ENCODE measurements around the gene ZSCAN12.
A peak's percentile ranks its signal among the peaks of the same experiment; 100 is the strongest.
"Not testable (repeated sequence)": the region's sequence is repeated elsewhere in the genome, so short reads cannot be mapped to it uniquely, and the experiment has no call there.

The ZSCAN12 gene

DNA sequence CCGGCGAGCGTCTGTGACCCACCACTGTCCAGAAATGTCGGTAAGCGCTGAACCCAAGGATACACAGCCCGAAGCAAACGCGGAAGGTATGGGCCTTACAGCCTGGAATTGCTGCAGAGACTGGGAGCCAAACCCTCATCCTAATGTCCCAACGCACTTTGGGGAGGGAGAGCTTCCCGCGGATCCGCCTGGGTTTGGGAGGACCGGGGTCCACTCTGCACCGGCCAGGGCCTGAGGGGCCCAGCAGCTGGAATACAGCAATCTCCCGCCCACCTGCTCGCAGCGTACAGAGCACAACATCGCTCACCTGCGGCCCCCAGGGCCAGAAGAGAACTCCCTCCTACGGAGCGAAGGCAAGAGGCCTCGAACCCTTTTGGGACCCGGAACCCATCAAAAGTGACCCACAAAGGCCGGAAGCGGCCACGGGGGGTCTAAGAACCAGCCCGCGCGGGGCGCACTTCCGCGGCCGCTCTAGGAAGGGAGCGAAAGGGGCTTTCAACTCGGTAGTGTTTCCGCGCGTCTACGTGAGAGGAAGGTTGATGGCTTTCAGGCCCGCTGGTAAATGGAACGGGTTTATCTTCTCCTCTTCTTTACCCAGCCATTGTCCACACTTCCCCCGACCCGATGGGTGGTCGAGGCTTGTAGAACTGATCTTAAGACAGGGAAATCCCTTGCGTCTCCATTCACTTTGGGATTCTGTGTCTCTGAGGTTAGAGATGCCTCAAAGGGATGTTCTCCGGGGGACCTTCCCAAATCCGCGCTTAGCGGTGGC, at the start of gene ZSCAN12:
Gene ZSCAN12 (minus strand): TSS at position 398 of the 772 bp plus-strand sequence. CDS start 1,342 bp downstream, outside the sequence.
- peak; percentile 23 to 92 (median 70) for DNase-seq

DNA sequence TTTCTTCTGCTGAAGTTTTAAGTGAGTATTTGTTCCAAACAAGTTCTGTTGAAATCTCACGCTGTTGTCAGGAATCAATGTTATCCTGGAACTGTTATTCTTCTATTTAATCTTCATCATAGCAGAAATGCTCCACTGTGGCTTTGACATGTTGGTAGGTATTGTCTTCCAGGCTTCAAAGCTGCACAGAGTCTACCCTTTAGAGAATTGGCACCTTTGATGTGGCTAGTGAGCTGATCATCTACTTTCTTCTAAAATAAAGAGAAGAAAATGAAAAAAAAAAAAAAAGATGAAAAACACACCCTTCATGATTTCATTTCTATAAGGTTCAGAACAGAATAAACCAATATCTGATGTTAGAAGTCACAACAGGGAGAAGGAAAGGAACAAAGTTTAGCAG, 49.5 kb upstream of the ZSCAN12 start:
- no peak for DNase-seq

DNA sequence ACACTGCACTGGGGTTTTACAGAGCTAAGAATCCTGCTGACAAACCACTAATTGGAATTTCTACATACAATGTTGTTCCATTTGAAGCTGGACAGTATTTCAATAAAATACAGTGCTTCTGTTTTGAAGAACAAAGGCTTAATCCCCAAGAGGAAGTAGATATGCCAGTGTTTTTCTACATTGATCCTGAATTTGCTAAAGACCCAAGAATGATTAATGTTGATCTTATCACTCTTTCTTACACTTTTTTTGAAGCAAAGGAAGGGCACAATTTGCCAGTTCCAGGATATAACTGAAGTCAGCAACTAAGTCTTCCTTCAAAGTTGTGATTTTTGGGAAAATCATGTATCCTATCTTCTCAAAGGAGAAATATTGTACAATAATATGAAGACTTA, 48.0 kb upstream of the ZSCAN12 start:
- DNase-seq: not testable (repeated sequence)

DNA sequence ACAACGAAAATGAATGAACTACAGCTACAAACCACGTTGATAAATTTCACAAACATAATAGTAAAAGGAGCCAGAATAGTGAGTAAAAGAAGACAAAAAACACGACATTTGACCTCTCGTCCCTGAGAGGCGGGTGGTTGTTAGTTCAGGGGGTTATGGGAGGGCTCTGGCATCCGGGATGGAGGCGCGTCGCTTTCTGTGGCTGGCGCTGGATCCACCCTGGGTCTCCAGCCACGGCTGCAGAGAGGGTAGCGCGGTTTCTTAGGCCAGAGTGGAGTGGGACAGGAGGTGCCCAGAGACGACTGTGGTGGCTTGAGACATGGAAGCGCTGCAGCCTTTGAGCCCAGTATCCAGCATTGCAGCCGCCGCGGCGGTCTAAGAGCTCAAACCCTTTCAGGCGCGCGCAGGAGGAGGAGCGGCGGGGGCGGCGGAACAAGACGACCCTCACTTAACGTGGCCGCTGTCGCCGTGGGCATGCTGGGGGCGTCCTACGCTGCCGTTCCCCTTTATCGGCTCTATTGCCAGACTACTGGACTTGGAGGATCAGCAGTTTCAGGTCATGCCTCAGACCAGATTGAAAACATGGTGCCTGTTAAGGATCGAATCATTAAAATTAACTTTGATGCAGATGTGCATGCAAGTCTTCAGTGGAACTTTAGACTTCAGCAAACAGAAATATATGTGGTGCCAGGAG, 47.4 kb upstream of the ZSCAN12 start:
- peak in 8 of 51 donors; percentile 0 to 14 (median 6) for DNase-seq

DNA sequence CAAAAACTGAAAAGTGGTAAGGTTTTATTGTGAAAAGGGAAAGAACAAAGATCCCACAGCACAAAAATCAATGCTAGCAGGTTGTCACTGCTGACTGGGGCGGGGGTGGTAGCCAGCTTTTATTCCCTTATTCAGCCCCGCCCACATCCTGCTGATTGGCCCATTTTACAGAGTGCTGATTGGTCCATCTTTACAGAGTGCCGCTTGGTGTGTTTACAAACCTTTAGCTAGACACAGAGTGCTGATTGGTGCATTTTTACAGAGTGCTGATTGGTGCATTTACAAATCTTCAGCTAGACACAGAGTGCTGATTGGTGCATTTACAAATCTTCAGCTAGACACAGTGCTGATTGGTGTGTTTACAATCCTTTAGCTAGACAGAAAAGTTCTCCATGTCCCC, 45.2 kb upstream of the ZSCAN12 start:
- not testable (repeated sequence) for DNase-seq

DNA sequence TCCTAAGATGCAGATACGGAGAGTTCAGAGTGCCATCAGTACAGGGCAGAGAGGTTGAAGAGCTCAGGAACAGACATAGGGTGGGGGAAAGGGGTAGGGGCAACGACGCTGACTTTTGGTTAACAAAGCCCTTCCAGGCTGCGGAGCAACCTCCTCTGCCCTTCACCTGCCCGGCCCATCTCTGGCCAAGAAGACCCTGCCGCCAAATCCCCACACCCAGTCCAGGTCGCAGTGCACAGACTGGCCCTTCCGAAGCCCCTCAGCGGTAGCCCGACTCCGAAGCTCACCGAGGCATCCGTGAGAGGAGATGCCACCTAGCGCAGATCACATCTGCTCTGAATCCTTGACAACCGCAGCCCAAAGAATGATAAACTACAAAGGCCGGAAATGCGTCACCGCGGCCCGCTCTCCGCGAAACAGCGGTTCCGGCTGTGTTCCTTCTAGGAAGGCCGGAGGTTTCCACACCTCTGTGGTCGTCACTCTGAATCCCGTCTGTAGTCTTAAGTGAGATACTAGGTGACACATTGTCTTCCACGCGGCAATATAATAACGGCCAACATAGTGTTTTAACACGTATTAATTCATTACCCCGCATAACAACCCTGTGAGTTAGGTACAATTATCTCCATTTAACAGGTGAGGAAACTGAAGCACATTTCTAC, 43.7 kb upstream of the ZSCAN12 start, which contains the start of gene ZSCAN23:
Gene ZSCAN23 (minus strand): TSS at position 380 of the 662 bp plus-strand sequence. CDS start 7,225 bp downstream, outside the sequence.
- DNase-seq: peak in 46 of 51 donors; percentile 3 to 84 (median 43)

- DNase-seq: no peak
These were observed 43.0 kb upstream of the ZSCAN12 start for GRCh38 chr6:28442586-28442985.

- DNase-seq: no peak
These were observed 36.9 kb upstream of the ZSCAN12 start for GRCh38 chr6:28436404-28436803.

GRCh38 chr6:28433119-28433518, 33.6 kb upstream of the ZSCAN12 start:
- DNase-seq: no peak

- no peak for DNase-seq
These were observed 30.2 kb upstream of the ZSCAN12 start for GRCh38 chr6:28429781-28430180.

DNA sequence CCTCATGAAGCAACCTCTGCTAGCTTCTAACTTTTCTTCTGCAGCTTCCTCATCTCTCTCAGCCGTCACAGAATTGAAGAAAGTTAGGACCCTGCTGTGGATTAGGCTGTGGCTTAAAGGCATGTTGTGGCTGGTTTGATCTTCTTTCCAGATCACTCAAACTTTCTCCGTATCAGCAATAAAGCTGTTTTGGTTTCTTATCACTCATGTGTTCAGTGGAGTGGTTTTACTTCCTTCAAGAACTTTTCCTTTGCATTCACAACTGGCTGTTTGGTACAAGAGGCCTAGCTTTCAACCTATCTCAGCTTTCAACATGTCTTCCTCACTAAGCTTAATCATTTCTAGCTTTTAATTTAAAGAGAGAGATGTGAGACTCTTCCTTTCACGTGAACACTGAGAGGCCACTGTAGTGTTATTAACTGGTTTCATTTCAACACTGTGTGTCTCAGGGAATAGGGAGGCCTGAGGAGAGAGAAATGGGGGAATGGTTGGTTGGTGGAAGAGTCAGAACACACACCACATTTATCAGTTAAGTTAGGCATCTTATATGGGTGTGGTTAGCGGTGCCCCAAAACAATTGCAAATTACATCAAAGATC, 26.5 kb upstream of the ZSCAN12 start:
- DNase-seq: no peak

DNA sequence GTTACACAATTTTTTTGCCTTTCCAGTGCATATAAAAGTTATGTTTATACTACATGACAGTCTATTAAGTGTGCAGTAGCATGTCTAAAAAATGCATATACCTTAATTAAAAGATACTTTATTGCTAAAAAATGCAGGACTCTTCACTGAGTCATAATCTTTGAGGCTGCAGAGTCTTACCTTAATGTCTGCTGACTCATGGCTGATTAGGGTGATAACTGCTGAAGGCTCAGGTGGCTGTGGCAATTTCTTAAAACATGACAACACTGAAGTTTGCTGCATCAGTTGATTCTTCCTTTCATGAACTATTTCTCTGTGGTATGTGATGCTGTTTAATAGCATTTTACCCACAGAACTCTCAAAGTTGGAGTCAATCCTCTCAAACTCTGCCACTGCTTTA, 24.6 kb upstream of the ZSCAN12 start:
- DNase-seq: no peak

DNA sequence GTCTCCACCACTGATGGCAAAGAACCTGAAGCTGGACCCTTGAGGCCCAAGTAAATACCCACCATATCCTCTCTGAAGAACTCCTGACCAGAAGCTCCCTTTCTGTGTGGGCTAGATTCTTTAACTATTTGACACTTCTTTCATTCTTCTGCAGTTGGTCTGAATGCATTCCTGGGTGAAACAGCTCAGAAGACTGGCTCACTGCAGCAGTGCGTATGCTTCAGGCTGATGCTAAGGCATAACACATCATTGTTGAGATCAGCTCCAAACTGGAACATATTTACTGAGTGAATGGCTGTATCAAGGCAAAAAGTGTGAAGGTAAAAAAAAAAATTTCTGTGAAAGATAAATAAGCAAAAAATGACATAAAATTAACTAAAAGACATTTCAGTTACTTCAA, 24.0 kb upstream of the ZSCAN12 start:
- DNase-seq: no peak

DNA sequence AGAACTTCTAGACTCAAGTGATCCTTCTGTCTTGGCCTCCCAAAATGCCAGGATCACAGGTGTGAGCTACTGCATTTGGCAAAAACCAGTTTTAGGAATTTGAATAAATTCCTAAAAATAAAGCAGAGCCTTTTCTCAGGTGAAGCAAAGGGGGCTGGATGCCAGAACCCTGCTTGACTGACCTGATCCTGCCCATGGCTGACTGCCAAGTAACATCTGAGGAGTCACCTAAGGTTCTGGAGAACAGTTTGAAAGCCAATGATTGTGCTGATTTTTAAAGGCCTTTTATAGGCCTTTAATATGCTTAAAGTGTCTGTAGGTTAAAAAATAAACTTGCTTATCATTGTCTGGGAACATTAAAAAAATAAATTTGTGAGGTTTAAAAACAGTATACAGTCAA, 14.1 kb upstream of the ZSCAN12 start:
- DNase-seq: no peak

DNA sequence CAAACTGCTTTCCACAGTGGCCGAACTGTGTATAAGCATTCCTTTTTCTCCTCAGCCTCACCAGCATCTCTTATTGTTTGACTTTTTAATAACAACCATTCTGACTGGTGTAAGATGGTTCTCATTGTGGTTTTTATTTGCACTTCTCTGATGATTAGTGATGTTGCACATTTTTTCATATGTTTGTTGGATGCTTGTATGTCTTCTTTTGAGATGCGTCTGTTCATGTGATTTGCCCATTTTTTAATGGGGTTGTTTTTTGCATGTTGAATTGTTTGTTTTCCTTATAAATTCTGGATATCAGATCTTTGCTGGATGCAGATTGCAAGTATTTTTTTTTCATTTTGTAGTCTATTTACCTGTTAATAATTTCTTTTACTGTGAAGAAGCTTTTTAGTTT, 11.2 kb upstream of the ZSCAN12 start:
- no peak for DNase-seq

DNA sequence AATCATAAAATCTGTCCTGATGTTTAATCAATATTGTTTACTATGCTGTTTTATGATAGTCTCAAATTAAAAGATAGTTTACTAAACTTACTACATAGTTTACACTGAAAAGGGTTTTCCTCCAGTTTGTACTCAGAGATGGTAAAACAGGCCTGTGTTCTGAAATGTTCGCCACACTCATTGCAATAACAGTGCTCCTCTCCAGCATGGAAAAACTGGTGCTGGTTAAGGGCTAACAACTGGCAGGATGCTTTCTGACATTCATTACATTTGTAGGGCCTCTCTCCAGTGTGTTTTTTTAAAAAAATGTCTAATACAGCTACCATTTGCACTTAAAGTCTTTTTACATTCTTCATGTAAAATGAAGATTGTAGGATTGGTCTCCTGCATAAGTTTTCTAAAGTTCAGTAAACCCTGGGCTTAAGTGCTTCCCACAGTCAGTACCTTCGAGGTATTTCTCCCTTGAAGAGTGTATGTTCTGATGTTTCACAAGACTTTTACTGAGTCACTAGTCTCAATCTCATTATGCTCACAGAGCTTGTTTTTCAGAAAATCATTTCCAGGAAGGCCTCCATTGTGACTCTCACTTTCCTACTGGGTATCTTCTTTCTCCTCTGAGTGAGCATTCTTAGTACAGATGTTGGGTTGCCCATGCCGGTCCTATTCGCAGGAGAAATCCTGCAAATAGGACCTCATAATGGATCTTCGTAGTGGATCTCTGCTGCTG, 8.7 kb upstream of the ZSCAN12 start:
- DNase-seq: no peak

- DNase-seq: no peak
These were observed 7.9 kb upstream of the ZSCAN12 start for GRCh38 chr6:28407401-28407800.

GRCh38 chr6:28403923-28404322, 4.4 kb upstream of the ZSCAN12 start:
- DNase-seq: not testable (repeated sequence)

DNA sequence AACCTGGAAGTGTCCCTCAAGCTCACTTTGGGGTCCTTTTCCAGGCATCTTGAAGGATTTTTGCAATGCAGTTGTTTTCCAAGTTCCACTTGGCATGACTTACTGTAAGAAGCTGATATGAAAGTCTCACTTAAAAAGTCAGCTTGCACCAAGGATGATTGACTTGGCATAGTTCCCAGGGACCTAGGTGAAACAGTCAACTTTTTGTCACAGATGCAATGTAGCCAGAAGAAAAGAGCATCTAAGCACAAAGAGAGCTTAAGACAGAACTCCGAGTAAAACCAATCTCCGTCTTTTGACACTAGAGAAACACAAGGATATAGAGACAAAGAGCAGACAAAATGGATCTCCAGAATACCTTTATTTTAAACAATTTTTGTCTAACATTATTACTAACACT, 2.6 kb upstream of the ZSCAN12 start:
- DNase-seq: no peak

- no peak for DNase-seq
These were observed 1.6 kb upstream of the ZSCAN12 start for GRCh38 chr6:28401172-28401571.

DNA sequence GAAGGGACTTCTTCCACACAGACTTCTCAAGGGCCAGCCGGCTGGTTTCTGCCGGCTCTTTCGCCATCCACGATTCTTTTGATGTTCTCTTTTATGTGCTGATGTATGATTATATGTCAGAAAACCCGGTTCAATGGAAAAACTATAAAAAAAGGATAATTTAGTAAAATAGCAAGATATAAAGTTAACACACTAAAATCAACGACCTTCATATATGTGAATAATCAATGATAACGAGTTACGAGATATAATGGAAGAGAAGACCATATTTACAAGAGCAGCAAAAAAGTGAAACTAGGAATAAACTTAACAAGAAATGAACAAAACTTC, 540 bp upstream of the ZSCAN12 start:
- DNase-seq: no peak

Data from hypothalamus (tissue), 51 donors.